TTC549 (cell line): ENCODE results near the gene MSMB.
"Not testable (repeated sequence)": the region's sequence is repeated elsewhere in the genome, so short reads cannot be mapped to it uniquely, and the experiment has no call there.

Source experiments
- FAIRE-seq: peaks from 2 replicates; lab custom pipeline; 2012; peaks lifted over from hg19 to GRCh38; lab: Jason Lieb, UNC

MSMB gene, protein sequence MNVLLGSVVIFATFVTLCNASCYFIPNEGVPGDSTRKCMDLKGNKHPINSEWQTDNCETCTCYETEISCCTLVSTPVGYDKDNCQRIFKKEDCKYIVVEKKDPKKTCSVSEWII

DNA sequence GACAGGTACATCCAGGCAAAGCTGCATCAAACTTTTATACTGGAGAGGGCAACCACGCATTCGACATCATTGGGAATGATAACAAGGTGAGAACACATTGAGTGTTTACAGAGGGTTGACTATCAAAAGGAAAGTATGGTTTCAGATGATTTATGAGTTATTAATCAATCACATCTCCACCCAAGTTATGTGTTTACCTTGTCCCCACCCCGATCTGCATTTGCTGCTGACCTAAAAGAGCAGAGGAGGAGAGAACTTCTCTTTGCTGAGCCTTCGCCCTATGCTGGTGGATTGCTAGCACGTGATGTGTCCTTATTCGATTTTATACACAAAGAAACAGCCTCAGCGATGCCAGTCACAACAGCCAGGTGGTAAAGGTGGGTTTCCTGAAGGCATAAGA, at the start of gene MSMB:
MSMB (minus strand) TSS at position 9 of the 400 bp plus-strand sequence. CDS start 32 bp downstream, outside the sequence.
- no peak for FAIRE-seq

DNA sequence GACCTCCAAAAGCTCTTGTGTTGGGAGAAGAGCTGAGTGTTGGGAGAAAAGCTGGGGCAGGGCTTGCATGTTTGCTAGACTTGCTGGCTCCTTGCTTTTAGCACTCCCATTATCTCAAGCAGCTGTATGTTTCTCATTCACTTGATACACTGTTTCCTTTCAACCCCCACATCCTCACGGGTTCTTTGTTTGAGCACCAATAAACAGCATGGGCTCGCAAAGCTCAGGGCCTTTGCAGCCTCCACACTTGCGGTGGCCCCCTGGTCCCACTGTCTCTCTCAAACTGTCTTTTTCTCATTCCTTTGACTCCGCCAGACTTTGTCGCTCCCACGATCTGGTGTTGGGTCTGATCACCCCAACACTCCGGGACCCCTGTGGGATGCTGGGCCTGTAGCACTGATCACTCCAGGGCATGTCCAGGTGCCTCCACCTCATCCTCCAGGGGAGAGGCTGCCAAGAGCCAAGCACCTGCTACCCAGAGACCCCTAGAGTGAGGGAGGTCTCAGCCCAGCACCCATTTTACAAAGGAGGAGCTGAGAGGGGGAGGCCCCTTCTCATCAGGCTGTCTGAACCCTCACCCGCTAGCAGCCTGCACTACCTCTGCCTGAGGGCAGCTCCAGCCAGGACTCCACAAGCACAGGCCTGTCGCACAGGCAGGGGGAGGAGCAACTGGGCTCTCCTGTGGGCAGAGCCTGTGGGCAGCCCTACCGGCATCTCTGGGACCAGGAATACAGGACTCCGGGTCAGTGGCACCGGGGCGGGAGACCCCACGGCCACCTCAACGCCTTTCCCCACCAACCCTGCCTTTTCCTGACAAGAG, 49.1 kb upstream of the MSMB start:
- FAIRE-seq, result no peak

DNA sequence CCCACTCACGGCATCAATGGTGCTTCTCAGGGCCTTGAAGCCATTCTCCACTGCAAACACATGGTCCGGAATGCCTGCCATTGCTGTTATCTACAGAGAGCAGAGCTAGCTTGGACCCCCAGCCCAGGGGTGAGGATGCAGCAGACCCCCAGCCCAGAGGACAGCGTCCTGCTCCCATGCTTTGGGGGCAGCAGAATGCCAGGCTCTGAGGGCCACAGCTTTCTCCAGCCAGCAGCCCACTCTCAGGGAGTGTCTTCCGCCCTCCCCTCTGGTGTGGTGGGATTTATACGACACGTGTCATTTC, 48.1 kb upstream of the MSMB start:
- FAIRE-seq, result no peak

DNA sequence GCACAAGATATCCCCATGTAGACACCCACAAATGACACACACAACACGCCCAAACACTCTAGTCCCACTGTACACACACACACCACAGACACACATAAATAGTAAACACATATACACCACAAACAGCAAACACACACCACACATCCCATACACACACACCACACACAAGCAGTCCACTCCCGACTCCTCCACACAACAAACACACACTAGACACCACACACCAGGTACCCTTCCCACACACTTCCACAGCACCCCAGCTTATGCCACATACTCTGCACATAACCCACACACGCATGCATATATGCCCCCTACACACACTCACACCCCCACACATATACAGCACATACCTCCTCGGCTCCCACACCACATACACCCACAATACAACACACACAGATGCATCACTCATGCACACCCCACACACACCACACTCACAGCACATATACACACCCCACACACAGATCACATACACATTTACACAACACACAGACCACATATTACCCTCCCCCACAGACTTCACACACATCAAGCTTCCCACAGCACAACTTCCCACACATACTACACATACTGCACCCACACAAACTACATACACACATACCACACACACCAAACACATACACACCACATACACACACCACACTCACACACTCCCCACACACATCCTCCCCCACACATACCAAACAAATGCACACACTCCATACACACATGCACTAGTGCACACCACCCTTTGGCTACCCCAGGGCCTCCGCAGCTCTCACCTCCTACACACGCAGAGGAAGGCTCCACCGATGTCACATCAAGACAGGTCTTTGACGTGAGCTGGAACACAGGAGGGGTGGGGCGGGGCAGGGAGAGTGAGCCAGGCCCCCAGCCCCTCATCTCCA, 47.5 kb upstream of the MSMB start:
- not testable (repeated sequence) for FAIRE-seq

DNA sequence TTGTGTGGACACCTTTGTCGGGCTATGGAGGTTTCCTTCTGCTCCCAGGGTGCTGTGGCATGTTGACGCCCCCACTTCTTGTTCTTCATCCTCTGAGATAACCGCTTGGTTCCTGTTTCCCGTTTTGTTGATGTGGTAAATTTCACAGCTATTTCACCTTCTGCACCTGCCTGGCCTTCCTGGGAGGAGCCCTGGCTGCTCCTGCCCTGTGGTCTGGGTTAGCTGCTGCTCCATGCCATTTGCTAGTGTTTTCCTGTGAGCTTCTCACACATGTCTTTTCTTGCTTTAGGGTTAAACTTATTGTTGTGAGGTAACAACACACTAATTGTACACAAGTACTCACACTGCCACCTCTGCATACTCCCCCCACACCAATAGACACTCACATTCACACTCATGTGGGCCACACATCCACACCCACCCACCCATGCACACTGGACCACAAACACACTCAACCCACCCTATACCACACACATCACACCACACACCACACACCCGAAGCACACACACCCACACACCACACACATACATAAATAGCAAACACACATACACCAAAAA, 46.5 kb upstream of the MSMB start:
- FAIRE-seq, result no peak

DNA sequence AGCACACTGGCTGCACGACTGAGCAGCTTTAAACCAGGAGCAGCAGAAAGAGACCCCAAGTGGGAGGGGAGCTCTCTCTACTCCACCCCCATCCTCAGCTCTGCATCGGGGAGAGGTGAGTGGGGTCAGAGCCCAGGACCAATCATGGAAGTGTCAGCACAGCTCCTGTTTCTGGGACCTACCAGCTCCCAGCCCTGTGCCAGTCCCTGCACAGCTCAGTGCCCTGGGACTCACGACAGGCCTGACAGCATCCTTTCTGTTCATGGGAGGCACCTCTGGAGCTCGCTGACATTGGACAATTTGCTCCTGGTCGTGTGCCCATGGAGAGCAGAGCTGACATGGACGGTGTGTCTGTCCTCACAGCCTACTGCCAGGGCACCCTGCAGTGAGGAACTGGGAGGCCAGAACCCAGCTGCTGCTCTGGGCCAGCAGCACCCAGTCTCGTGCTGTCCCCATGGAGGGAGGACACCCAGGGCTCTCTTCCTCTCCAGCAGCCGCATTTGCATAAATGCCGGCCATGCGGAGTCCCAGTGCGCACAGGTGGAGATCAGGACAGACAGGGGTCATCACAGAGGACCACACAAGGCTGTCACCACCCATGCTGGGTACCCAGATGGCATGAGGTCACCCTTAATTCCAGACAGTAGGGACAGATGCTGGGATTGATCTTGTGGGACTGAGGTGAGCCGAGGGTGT, 45.9 kb upstream of the MSMB start:
- FAIRE-seq, result no peak

DNA sequence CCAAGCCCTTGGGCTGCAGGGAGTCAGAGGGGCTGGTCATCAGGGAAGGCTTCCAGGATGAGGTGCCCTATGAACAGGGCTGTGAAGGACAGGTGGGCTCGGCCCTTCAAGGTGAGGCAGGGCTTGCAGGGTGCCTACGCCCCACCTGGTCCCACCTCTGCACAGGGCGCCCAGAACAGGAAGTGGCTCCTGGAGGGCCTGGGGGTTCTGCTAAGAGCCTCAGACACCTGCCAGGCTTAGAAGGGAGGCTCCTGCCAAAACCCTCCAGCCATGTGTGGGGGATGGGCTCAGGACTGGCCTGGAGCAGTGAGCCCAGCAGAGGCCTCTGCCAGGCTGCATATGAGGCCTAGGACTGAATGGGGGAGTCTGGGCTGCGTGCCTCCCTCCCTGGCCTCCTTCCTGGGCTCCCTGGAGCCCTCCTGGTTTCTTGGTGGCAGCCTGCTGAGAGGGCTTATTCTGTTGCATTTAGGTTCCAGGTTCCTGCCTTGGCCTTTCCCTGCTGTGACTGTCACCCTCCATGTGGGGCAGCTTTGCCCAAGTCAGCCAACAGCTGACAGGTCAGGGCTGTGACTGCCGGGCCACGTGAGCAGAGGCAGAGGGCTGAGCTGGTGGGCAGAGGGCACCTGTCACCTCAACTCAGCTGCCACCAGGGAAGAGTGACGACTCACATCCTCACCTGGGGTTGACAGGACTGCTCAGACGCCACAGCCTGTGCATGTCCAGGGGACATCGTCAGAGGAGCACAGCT, 45.2 kb upstream of the MSMB start:
- no peak for FAIRE-seq

DNA sequence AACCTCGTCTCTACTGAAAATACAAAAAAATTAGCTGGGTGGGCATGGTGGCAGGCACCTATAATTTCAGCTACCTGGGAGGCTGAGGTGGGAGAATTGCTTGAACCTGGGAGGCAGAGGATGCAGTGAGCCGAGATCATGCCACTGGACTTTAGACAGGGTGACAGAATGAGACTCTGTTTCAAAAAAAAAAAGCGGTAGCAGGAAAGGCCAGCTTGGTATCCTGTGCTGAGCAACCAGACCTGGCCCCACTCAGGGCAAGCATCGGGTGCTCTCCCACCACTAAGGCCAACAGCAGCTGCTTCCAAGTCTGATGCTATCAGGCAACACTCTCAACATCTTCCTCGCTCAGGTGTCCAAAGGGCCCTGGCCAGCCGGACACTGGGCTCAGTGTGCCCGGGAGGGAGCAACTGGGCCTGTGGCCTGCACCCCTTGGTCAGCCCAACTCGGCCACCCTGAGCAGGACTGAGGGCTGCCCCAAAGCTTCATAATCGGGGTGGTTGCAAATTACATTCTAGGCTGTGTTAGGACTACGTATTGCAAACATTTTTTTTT, 44.3 kb upstream of the MSMB start:
- no peak for FAIRE-seq

DNA sequence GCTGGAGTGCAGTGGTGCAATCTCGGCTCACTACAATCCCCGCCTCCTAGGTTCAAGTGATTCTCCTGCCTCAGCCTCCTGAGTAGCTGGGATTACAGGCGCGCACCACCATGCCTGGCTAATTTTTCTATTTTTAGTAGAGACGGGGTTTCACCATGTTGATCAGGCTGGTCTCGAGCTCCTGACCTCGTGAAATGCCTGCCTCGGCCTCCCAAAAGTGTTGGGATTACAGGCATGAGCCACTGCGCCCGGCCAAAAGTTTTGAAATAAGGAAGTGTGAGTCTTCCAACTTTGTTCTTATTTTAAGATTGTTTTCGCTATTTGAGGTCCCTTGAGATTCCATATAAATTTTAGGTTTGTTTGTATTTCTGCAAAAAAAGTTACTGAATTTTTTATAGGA, 41.3 kb upstream of the MSMB start:
- not testable (repeated sequence) for FAIRE-seq

DNA sequence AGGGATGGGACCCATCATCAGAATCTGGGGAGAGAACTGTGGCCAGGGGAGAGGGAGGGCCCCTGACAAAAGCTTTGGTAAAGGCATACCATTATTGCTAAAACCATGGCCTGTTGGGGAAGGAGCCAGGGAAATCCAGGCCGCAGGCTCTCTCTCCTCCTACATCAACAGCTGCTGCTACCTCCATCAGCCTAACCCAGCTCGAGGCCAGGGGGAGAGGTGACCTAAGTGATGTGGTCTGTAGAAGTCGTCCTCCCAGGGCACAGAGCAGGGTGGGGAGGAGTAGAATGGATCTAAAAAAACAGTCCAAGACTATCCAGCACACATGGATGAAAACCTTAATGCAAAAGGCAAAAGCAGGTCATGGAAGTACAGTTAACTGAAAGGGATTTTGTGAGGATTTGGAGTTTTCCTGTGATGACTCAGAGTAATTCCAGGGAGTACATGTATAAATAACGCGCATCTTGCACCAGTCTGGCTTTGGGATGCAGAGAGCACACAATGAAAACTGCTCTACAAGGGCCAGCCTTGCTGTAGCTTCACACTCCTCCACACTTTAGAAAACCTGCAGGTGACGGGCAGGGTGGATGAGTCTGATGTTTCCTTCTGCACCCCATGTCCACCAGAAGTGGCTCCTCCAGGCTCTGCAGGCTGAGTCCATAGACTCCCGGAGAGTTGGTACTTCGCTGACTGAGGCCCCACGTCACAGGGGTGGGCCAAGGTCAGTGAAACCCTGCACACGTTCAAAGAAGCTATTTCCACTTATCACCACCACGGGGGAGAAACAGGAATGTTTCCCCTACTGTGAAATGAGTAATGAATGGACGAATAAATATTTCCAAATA, 38.5 kb upstream of the MSMB start:
- no peak for FAIRE-seq

DNA sequence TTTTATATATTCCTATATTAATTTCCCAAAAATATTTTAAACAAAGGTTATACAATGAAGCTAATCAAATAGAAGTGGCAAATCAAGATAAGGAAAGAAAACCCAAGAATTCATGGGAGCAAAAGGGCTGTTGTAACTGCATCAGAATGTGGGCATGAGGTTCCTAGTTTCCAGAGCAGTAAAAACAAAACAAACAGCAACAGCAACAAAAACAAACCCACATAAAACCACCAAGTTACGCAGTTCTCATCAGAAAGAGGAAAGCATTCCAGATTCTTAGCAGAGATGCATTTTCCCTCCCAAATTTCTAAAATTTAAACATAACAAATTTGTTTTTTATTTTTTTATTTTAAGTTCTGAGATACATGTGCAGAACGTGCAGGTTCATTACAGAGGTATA, 34.8 kb upstream of the MSMB start:
- no peak for FAIRE-seq

DNA sequence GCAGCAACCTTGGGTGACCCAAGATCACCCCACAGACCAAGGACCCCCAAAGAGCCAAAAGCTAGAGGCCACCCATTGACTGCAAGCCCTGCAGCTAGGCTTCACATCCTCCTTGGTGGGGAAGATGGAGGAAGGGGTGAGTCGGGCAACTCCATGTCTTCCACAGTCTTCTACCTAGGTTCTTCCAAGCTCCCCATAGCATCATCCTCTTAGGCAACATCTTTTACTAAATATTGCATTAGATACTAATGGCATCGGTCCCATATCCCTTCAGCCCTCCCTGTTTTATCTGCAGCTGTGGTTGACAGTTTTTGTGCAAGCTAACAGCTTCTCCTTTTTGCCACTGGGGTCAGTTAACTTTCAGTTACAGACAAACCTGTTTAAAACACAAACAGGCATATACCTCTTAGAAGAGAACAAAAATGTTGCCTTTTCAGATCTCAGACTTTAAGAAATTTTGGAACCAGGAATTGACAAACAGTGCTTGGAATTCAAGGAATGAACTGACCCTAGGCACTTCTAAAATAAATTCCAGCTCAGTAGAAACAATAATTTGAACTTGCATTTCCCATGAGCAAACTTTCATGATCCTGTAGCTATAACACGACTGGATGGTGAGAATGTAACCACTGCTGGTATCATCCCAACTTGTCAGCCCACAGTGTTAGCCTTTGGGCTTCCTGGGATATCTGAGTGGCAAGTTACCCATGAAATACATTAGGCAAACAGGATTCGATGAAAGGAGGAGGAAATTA, 33.9 kb upstream of the MSMB start:
- no peak for FAIRE-seq

DNA sequence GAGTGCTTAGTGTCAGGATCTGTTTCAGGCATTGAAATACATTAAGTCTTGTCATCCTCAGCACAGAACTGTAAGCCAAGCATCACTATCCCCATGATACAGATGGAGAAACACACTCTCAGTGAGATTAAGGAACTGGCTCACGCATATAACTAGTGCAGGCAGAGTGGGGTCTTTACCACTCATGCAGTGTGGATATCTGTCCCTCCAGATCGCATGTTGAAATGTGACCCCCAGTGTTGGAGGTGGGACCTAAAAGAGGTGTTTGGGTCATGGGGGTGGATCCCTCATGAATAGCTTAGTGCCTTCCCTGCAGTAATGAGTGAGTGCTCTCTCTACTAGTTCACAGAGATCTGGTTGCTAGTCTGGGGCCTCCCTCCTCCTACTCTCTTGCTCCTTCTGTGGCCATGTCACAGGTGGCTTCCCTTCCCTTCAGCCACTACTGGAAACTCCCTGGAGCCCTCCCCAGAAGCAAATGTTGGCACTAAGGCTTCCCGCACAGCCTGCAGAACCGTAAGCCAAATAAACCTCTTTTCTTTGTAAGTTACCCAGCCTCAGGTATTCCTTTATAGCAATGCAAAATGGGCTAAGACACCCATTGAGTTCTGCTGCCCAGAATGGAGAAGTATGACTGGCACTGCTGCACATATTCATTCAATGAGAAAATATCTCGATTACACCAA, 31.8 kb upstream of the MSMB start:
- no peak for FAIRE-seq

DNA sequence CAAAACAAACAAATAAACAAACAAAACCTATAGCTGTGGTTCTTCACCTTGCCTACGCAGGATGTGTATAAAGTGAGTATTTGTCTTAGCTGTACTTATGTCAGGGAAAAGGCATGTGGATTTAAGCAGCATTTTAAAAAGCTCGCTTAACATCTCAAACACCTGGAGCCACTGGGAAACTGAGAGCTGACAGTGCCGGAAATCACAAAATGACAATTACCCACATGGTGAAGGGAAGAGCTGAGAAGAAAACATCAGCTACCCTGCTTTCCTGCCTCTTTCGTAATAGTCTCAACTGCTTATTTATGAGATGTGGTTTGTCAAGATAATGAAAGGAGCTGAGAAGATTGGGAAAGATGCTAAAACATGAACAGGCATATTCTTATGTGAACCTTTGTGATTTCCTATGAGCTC, 31.1 kb upstream of the MSMB start:
- no peak for FAIRE-seq

DNA sequence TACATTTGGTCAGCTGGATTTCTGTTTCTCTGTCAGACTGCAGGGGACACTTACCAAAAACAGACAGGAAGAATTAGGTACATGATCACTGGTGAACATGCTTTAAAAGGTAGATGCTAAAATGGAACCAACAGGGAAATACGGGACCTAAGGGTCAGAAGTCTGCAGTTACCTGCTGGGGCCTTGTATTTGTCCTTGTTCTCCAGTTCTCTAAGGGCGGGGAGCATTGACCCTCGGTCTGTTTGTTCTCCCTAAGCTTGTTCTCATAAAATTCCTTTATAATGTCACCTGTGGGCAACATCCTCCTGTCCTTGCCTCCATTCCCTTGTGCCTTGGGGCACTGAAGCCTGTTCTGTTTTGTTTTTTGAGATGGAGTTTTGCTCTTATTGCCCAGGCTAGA, 29.8 kb upstream of the MSMB start:
- no peak for FAIRE-seq

DNA sequence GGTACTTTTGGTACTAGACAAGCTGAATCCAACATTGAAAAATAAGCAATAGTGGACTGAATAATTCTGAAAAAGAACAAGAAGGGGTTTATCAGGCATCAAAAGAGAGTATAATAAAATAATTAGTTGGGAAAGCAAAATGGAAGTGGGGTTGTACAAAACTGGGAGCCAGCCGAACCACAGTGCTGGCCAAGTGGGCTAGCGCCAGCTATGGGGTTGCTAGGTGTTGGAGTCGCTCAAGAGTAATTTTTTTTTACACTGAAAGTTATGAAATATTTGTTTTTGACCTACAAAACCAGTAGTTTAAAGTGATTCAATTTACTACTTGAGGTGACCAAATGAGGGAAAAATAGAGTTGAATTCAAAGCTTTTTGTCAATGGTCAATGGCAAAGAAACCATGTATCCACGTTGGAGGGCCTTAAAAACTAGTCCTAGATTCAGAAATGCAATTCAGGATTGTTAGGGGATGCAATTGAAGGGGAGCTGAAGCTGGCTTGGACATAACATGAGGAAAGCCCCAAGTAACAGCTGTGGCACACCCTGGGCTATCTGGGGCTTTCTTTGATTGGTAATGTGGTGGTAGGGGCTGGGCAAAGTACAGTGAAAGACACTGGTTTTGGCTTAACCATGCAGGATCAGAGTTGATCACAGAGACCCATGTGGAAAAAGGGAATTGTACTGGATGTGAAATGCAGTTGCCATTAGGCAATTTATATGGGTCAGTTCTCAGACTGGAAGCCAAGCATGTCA, 28.3 kb upstream of the MSMB start:
- FAIRE-seq, result no peak

DNA sequence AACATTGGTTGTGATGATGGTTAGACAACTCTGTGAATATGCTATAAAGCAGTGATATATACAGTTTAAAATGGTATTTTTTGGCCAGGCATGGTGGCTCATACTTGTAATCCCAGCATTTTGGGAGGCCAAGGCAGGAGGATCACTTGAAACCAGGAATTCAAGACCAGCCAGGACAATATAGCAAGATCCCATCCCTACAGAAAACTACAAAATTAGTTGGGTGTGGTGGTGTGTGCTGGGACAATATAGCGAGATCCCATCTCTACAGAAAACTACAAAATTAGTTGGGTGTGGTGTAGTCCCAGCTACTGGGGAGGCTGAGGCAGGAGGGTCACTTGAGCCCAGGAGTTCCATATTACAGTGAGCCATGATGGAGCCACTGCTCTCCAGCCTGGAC, 27.5 kb upstream of the MSMB start:
- no peak for FAIRE-seq

DNA sequence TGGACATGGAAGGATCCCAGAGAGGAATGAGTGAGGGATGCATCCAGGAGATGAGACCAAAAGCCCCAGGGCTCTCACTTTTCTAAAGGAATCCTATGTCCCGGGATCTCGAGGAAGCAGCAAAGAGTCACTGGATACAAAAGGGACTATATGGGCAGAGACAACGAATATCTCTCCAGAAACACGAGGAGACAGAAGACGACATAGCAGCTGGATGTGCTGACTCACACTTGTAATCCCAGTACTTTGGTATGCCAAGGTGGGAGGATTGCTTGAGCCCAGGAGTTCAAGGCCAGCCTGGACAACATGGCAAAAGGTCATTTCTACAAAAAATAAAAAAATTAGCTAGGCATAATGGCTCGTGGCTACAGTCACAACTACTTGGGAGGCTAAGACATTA, 24.7 kb upstream of the MSMB start:
- FAIRE-seq, result no peak
